ENCODE data around the gene ADIPOR1.

The ADIPOR1 gene

DNA sequence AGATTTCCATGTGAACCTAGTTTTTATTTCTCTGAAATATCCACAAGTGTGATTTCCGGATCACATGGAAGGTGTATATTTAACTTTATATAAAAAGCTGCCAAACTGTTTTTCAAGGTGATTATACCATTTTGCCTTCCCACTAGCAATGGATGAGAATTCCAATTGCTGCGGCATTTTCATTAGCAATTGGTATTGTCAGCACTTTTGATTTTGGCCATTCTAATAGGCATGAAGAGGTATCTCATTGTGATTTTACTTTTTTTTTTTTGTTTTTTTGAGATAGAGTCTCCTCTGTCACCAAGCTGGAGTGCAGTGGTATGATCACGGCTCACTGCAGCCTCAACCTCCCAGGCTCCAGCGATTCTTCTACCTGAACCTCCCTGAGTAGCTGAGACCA, 13.9 kb upstream of the ADIPOR1 start:
- no peak for DNase-seq (ENCODE audit: low read depth)

DNA sequence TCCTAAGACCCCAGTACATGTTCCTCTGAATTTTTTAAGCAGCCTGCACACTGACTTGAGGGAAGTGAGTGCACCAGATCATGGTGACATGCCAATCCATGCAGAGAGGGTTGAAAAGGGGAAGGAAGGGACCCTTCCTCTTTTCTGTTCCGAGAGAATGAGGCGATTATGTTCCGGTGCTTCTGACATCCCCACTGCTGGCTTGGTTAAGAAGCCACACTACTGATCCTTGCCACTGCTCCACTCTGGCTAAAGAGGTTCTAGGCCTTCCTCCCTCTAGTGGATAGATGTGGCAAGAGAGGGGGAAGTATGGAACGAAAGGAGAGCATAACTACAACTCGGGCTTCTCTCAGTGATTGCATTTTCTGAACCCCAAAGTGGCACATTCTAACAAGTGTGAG, 10.8 kb upstream of the ADIPOR1 start:
- DNase-seq (ENCODE audit: low read depth), result no peak

DNA sequence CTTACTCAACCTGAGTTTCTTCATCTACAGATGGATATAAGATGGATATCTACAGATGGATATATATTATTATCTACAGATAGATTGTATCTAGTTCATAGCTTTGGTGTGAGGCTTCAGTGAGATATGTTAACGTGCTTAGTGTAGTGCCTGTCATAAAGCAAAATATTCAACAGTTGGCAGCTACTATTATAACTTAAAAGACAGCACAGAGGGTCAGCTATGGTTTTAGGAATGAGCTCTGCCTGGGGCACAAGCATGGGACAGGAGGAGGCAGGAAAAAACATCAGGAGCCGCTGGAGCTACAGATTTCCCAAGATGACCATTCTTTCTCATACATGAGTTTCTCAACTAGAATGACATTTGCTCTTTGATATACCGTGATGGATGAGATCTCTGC, 10.2 kb upstream of the ADIPOR1 start:
- DNase-seq (ENCODE audit: low read depth), result no peak

DNA sequence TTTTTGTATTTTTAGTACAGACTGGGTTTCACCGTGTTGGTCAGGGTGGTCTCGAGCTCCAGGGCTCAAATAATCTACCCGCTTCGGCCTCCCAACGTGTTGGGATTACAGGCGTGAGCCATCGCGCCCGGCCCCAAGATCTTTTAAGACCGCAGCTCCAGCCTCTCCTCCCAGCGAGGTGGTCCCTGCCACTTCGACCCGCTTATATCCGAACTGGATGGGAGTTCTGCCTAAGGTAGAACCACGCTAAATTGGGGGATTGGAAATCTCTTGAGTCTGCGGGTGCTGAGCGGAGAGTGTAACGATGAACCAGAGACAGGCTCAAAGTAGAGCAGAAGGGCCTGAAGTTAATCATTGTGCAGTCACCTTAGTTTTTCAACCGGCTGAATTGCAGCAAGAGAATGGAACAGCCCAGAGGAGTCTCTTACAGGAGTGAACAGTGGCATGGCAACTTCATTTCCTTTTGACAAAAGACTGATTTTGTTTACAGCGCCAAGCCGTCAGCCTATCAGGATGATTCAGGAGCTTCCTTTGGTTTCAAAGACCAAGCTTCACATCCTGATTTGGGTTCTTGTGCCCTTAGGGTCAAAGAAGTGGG, 9.7 kb upstream of the ADIPOR1 start:
- DNase-seq (ENCODE audit: low read depth), result no peak

DNA sequence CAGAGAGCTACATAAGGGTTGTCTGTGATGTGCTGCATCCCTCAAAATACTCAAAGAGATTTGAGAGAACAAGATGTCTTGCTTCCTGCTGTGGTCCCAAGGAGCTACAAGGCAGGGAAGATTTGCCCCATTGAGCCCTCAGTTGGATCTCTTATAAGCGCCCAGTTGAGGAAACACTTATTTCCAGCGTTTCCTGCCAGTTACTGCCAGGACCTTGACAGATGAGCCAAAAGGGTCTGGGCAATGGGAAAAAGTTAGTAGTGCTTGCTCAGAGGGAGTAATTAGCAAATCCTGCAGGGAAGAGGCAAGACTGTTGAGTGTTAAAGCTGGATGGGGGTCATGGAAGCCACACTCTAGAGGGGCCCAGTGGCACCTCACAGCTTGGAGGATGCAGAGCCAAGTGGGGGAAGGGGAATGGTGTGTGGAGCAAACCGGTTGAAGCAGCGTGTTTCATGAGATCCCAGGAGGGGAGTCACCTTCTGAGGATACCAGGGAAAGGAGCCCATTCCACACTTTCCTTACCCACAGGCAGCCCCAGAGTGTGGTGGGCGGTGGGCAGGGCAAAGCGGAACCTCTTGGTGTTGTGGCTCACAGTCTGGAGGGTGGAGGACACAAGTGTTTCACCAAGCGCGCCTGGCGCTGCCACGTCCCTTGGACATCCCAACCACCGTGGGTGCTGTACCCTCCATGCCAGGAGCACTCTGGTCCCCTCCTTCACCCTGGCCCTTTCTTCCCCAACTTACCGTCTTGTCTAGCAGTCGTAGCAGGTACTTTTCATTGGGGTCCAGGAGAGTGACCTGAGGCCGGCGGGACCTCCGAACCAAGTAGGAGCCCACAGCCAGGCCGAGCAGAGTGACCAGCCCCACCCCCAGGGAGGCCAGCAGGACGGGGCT, 8.1 kb upstream of the ADIPOR1 start:
- no peak for DNase-seq (ENCODE audit: low read depth)

DNA sequence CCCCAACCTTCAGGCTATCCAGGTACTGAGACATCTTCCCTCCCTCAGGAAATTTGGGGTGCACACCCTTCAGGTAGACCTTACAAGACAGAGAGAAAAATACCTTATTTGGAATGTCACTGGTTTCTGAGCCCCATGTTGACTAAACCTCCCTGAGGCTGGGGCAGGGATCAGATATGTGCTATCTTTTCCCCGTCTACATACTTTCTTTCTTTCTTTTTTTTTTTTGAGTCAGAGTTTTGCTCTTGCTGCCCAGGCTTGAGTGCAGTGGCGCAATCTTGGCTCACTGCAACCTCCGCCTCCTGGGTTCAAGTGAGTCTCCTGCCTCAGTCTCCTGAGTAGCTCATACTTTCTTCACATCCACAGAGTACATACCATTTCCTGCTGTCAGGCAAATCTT, 7.3 kb upstream of the ADIPOR1 start:
- DNase-seq (ENCODE audit: low read depth), result no peak

DNA sequence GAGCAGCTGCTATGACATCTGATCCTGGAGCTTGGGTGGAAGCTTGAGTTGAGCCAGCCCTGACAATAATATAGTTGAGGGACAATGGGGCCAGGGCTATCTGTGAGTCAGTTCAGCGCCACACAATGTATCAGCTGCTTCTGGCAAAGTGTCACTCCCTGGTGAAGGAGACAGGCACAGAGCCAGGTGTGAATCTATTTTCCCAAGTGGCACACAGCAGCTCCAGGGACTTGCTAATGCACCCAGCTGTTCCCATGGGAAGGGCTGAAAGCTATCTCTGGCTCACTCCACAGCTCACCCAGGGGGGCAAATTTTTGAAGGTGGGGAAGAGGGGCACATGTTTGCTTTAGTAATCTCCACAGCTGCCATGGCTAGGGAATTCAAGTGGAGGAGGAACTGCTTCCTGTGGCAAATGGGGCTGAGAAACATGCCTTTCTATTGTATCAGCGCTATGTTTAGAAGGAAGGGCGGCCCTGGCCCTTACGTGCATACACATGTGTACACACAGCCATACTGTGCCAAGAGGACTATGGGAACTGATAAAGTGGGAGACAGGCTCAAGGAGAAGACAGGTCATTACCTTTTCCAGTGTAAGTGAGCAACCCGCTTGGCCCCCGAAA, 6.8 kb upstream of the ADIPOR1 start:
- no peak for DNase-seq (ENCODE audit: low read depth)

DNA sequence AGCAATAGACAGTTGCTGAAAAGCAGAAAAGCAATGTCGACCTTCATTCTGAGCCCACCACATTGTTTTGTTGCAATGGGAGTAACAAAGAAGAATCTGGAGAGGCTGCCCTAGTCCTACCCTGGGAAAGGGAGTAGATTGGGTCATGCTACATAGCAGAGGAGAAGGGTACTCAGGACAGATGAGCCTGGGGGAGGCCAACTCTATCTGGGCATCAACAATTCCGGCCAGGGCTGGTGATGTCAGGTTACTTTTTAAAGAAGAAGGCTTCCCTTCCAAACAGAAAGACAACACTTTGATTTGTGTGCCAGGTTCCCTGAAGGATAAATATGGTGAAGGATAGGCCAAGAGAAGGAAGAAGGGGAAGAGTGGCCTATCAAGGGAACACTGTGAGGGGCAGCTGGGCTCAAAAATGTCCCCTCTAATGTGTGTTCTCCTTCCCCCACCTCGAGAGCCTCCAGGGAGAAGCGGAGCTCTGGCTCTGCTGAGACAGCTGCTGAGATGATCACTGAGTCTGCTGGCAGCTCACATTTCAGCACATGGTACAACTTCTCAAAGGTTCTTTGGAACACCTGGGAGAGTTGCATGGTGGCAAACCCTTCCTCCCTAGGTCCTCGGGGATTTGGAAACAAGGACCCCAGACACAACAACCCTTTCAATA, 3.2 kb upstream of the ADIPOR1 start:
- no peak for DNase-seq (ENCODE audit: low read depth)

DNA sequence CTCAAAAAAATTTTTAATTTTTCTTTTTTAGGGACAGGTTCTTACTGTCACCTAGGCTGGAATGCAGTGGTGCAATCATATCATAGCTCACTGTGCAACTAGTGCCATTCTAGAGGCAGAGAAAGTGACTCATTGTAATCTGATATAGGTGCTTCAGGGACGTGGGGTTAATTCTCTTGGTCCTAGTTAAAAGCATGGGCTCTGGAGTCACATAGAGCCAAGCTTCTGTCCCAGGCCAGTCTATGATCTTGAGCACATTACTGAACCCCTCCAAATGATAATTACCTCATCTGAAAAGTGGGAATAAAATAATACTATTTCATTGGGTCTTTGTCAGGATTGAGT, 1.1 kb upstream of the ADIPOR1 start:
- no peak for DNase-seq (ENCODE audit: low read depth)

DNA sequence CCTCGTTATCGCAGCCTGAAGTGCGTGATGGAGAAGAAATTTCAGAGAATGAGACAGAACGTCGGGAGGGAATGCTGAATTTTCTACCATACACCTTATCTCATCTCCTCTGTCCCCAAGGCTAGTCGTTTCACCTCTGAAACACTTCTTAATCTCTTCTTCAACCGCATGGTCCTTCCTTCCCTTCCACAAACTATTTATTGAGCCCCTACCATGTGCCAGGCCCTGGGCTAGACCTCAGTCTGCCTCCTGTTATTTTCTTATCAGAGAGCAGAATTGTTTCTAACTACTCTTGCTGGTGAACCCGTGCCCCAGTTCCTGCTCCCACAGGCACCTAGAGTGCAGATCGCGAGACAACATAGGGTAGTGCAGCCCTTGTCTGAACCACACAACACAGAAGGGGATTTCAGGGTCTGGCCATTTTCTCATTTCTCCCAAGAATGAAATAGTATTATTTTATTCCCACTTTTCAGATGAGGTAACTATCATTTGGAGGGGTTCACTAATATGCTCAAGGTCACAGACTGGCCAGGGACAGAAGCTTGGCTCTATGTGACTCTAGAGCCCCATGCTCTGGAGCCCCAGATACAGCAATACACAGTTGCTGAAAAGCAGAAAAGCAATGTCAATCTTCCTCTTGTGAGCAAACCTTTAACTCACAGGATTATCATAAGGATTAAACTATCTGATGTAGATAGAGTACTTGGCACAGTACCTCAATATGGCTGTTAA, 598 bp upstream of the ADIPOR1 start:
- DNase-seq (ENCODE audit: low read depth), result no peak

DNA sequence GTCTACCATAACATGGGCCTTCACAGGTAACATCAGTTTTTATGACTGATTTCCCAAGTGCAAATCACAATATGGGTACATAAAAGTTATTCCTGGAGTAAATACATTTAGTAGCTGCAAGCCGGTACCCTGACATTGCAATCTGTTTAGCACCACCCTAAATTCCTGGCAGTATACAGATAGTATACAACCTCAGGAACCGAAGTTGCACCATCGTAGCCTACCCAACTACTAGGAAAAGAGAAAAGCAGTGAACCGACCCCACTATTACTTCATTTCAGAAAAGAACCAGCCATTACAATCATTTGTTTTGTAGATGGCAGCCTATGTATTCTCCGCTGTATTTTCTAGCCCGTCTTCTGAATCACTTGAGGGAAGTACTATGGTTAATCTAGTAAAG, 1.1 kb downstream of the ADIPOR1 start:
- DNase-seq (ENCODE audit: low read depth), result no peak

DNA sequence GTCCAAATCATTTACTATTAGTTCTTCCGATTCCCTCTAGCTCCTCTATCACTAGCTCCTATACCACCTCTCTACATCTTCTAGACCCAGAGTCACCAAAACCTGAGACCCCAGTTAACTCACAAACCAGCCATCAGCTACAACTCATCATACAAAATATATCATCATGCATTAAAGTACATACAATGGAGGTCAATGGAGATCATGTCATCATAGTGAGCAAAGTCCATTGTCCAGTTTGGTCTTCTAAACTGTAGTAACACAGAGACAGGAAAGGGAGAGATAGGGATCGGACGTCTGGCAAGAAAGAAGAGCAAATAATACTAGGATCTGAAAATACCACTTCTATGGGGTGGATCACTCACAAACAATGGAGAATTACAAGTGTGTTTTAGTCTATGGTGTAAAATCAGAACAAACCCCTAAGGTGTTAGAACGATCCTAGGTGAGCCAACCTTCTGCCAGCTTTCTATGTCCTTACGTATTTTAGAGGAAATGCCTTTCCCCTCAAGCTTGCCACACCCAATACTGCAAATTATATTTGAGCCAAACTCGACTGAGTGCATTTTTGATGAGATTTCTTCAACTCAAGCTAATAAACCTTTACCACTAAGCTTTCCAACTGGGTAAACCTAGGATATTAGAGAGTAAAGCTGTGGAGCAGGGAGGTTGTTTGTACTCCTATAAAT, 3.9 kb downstream of the ADIPOR1 start:
- DNase-seq (ENCODE audit: low read depth), result no peak

DNA sequence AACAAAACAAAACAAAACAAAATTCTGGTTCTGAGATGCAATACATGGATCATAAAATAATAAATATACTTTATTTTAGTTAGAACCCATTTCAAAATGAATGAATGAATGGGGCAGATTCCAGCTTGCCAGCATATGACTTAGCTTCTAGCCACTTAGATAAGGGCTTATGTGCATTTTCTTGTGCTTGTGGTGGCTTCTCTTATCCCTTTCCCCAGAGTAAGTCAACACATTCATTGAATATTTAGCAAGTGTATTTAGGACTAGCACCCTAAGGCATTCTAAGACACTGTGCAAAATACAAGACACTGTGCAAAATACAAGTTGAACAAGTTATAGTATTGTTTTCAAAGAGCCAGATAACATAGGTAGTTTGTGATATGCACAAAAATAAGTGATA, 4.7 kb downstream of the ADIPOR1 start:
- no peak for DNase-seq (ENCODE audit: low read depth)

DNA sequence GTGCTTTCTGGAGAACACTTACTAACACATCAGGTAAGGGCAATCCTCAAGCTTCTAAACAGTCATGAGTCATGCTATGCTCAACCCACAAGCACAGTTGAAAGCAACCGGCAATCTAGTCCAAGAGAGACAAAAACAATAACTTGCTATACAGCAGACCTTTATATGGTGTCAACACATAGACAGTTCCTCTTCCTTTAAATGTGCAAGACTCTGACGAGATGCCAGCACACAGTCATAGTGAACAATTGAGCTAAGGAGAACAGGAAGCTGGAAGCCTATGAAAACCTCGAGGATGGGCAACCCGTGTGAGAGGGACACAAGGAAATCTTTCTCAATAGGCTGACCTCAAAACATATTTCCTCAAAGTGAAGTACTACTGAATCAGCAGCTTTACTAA, 5.3 kb downstream of the ADIPOR1 start:
- DNase-seq (ENCODE audit: low read depth), result no peak

DNA sequence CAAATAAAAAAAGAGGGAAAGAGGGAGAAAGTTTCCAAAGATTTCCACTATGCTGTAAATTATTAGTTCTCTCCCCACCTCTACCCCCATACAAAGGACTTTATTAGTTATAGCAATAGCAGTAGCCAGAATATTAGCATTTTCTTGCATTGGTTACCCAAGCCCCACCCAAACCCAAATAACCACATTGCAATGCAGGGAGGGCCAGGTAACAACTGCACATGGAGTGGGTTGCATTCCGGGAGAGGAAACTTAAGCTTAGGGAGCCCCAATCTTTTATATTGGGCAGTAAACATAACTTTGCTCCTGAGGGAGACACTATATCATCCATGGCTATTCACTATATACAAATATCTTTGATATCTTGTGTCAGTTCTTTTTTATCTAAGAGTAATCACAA, 6.0 kb downstream of the ADIPOR1 start:
- DNase-seq (ENCODE audit: low read depth), result no peak

DNA sequence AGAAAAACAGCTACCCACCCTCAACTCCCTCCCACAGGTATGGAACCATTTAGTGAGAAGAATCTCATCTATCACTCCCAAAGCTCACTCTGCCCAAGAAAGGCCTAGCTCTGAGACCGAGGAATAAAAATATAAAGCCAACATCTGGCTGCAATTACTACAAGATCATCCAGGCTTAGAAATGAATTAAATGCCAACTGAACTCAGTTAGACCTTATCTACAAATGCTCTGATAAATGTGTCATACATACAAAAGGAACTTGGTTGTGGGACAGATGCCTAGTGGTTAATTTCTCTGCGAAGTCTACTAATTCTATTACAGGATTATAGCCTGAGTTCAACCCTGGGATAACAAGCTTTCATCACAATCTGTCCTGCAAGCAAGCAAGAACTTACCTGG, 6.7 kb downstream of the ADIPOR1 start:
- no peak for DNase-seq (ENCODE audit: low read depth)

DNA sequence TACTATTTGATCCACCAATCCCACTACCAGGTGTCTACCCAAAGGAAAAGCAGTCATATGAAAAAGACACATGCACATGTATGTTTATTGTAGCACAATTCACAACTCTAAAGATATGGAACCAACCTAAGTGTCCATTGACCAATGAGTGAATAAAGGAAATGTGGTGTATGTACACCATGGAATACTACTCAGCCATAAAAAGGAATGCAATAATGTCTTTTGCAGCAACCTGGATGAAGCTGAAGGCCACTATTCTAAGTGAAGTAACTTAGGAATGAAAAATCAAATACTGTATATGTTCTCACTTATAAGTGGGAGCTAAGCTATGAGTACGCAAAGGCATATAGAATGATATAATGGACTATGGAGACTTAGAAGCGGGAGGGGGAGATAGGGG, 12.6 kb downstream of the ADIPOR1 start:
- DNase-seq (ENCODE audit: low read depth), result no peak

DNA sequence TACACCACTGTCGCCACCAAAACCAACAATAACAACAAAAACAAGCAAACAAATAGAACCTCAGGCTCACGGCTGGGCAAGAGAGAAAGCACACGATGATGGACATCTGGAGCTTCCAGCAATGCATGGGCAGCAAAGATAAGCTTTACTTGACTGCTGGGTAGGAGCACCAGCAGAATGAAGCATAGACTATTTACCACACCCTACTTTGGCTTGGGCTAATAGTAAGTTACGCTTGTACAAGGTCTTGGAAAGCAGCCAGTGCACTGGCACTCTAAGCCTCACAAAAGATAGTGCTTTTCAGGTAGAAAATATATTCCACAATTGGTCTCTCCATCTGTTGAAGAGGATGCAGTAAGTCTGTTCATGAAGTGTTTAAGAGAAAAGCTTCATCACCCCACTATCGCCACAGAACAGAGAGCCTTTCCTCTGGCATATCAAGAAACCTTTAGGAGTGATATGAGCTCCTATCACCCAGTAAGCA, 13.6 kb downstream of the ADIPOR1 start:
- no peak for DNase-seq (ENCODE audit: low read depth)

DNA sequence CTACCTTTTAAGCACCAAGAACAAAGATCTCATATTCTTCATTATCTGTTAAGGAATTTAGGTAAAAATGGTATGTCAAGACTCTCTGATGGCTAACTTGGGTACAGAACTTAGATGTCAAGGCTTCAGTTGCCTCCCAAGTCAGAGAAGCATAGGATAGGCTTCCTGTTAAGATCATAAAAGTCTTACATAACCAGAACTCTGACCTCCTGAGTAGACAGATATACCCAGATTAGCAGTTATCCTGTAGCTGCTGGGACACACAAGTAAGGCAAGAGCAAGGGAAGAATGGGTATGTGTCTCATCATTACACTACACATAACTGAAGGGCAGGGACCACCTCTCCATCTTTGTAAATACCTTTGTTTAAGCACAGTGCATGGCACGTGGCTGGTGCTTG, 15.7 kb downstream of the ADIPOR1 start:
- DNase-seq (ENCODE audit: low read depth), result no peak

DNA sequence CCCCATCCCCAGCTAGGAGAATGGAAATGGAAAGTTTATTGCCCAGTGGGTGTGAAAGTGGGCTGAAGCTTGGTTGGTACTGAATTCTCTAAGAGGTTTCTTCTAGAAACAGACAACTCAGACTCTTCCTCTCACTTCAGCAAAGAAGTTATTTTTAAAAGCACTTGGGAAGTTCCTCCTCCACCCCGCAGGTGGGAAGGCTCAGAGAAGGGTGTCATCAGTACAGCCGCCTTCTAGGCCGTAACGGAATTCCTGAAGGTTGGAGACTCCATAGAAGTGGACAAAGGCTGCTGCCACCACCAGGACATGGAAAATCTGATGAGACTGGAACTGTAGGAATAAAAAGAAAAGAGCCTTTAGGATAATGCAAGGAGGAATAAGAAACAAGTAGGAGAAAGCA, 16.7 kb downstream of the ADIPOR1 start:
- DNase-seq (ENCODE audit: low read depth), result no peak

DNA sequence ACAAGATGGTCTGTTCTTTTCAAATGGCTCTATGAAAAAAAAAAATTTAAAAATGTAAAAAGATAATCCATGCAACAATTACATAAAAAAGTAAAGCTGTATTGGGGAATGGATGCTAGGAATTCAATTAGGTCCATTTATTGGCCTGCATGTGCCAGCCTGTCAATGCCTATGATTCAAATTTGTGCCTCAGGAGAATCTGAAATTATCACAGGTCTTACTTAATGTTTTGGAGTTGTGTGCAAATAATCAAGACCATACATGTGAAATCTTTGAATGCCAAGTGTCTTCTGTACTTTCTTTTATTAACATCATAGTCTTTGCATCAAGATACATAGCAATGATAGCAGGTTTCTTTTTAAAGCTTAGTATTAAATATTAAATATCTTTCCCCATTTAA, 17.6 kb downstream of the ADIPOR1 start:
- no peak for DNase-seq (ENCODE audit: low read depth)

Measured in fibroblast of the conjunctiva (primary cell).